ENCODE results near the gene SLAMF7.
"Not testable (repeated sequence)": the region's sequence is repeated elsewhere in the genome, so short reads cannot be mapped to it uniquely, and the experiment has no call there.

Gene SLAMF7

GRCh38 chr1:160721473-160721872 is 17.6 kb upstream of the SLAMF7 start:
- FAIRE-seq: no peak

GRCh38 chr1:160722726-160723125 is 16.3 kb upstream of the SLAMF7 start:
- no peak for FAIRE-seq

GRCh38 chr1:160723332-160723731 is 15.7 kb upstream of the SLAMF7 start:
- FAIRE-seq: no peak

GRCh38 chr1:160724465-160725242 is 14.4 kb upstream of the SLAMF7 start:
- no peak for FAIRE-seq

- FAIRE-seq: no peak
These were observed 12.9 kb upstream of the SLAMF7 start for GRCh38 chr1:160726114-160726497.

- FAIRE-seq: no peak
These were observed 12.3 kb upstream of the SLAMF7 start for GRCh38 chr1:160726498-160727315.

- no peak for FAIRE-seq
These were observed 11.8 kb upstream of the SLAMF7 start for GRCh38 chr1:160727316-160727640.

GRCh38 chr1:160731564-160731963 is 7.5 kb upstream of the SLAMF7 start:
- FAIRE-seq: not testable (repeated sequence)

- no peak for FAIRE-seq
These were observed 7.1 kb upstream of the SLAMF7 start for GRCh38 chr1:160731990-160732389.

GRCh38 chr1:160733898-160734297 is 5.1 kb upstream of the SLAMF7 start:
- FAIRE-seq: no peak

- FAIRE-seq: no peak
These were observed 4.7 kb upstream of the SLAMF7 start for GRCh38 chr1:160734301-160734700.

GRCh38 chr1:160738271-160738670 is 776 bp upstream of the SLAMF7 start:
- FAIRE-seq: no peak

- no peak for FAIRE-seq
These were observed 1.2 kb downstream of the SLAMF7 start for GRCh38 chr1:160740133-160740688.

- FAIRE-seq: no peak
These were observed 2.0 kb downstream of the SLAMF7 start for GRCh38 chr1:160741092-160741501.

GRCh38 chr1:160741612-160742348 is 2.7 kb downstream of the SLAMF7 start:
- no peak for FAIRE-seq

GRCh38 chr1:160742428-160743127 is 3.5 kb downstream of the SLAMF7 start:
- no peak for FAIRE-seq

GRCh38 chr1:160743266-160743665 is 4.2 kb downstream of the SLAMF7 start:
- no peak for FAIRE-seq

GRCh38 chr1:160744199-160744851 is 5.3 kb downstream of the SLAMF7 start:
- FAIRE-seq: no peak

- FAIRE-seq: no peak
These were observed 5.9 kb downstream of the SLAMF7 start for GRCh38 chr1:160744852-160745520.

- no peak for FAIRE-seq
These were observed 6.5 kb downstream of the SLAMF7 start for GRCh38 chr1:160745551-160745950.

GRCh38 chr1:160746836-160747500 is 7.9 kb downstream of the SLAMF7 start:
- FAIRE-seq: no peak

Data from colon (tissue), 2 donors.